Right lobe of liver (tissue), 6 donors: Measurements from ENCODE around the gene SHD. TPM values are rescaled to one million over a fixed set of nuclear protein-coding genes. Genes with fewer than 3 reads are reported as not detected.
"Not testable (repeated sequence)": the region's sequence is repeated elsewhere in the genome, so short reads cannot be mapped to it uniquely, and the experiment has no call there.

Source experiments
- ATAC-seq, 4 donors: fragments of 200-7000 bp; cut with Tn5 transposase; one replicate each; pipeline ENCODE4 v1.9.1; 2020; ENCODE audit warnings: mild to moderate bottlenecking in 4 of 4, moderate library complexity in 4 of 4
- DNase-seq, 3 donors: peaks; one replicate each; pipeline ENCODE4 v3.0.0-alpha.2; 2020
- H3K27ac ChIP-seq, 3 donors: fragments of 200-600 bp; one replicate each; pipeline ENCODE4 v1.8.0; 2022
- H3K27me3 ChIP-seq, 2 donors: fragments of 200-600 bp; one replicate each; pipeline ENCODE4 v1.8.0; 2022
- H3K36me3 ChIP-seq, 4 donors: fragments of 200-600 bp; sonication (generic) in 1 of 4; one replicate each; pipeline versions ENCODE4 v1.5.1 to v1.8.0; 2017 to 2022; ENCODE audit warnings: control low read depth in 1 of 4
- H3K4me1 ChIP-seq, 4 donors: fragments of 200-600 bp; sonication (generic) in 1 of 4; one replicate each; pipeline versions ENCODE4 v1.5.1 to v1.8.0; 2017 to 2022; ENCODE audit warnings: control low read depth in 1 of 4
- H3K4me3 ChIP-seq, 3 donors: fragments of 200-600 bp; one replicate each; pipeline ENCODE4 v1.8.0; 2022
- H3K9me3 ChIP-seq, 4 donors: fragments of 200-600 bp; sonication (generic) in 1 of 4; one replicate each; pipeline versions ENCODE4 v1.5.1 to v1.8.0; 2017 to 2022; ENCODE audit warnings: control low read depth in 1 of 4
- CTCF ChIP-seq, 4 donors: fragments of 200-600 bp in 3 of 4; fragments of 450-650 bp in 1 of 4; IDR thresholded peaks; one replicate each; pipeline versions ENCODE4 v1.5.1 to v1.8.0; 2016 to 2022; ENCODE audit warnings: antibody characterized with exemption in 4 of 4, mild to moderate bottlenecking in 2 of 4
- POLR2A ChIP-seq: fragments of 450-650 bp; IDR thresholded peaks from one replicate; pipeline ENCODE4 v1.6.1; 2017; ENCODE audit warnings: antibody characterized with exemption, mild to moderate bottlenecking
- WGBS: methylation state at CpG from one replicate; pipeline ENCODE4 v1.1.6; 2018; ENCODE audit warnings: low coverage, low lambda C conversion rate; ENCODE audit not compliant: insufficient coverage; ENCODE audit errors: missing lambda C conversion rate; 5-methylcytosine and 5-hydroxymethylcytosine counted together
- intact Hi-C, 2 donors: fragments of 100-400 bp; cut with DNase I; formaldehyde crosslinking; loops; one replicate each; pipeline versions ENCODE4 v1.11.2 to v1.14.1; 2022
- total RNA-seq, 6 experiments: library from RNA; depleted of rRNA in 2 of 6; stranded (reverse); fragments of >200 nt in 2 of 6; fragmentation: NEBNext Ultra II Directional in 3 of 6; extraction: Animal tissue kit (Norgen Biotek cat#: 25700) in 3 of 6; gene quantifications; one replicate each; pipeline versions ENCODE4 v1.1.0 to v1.2.4, GENCODE V29; 2016 to 2023
- donor health status: DM: no; HTN: yes; CAD: no.
- donor health status: DM: no; HTN: no; CAD: no.
- donor health status: DM: no; HTN: no; CAD: no.
- donor health status: DM: no; HTN: yes; CAD: no.
- donor health status: DM: no; HTN: yes; CAD: no.

The SHD gene
- total RNA-seq, 6 experiments from 2014 or later: 1.7 to 9.7 (median 6.4) TPM

DNA sequence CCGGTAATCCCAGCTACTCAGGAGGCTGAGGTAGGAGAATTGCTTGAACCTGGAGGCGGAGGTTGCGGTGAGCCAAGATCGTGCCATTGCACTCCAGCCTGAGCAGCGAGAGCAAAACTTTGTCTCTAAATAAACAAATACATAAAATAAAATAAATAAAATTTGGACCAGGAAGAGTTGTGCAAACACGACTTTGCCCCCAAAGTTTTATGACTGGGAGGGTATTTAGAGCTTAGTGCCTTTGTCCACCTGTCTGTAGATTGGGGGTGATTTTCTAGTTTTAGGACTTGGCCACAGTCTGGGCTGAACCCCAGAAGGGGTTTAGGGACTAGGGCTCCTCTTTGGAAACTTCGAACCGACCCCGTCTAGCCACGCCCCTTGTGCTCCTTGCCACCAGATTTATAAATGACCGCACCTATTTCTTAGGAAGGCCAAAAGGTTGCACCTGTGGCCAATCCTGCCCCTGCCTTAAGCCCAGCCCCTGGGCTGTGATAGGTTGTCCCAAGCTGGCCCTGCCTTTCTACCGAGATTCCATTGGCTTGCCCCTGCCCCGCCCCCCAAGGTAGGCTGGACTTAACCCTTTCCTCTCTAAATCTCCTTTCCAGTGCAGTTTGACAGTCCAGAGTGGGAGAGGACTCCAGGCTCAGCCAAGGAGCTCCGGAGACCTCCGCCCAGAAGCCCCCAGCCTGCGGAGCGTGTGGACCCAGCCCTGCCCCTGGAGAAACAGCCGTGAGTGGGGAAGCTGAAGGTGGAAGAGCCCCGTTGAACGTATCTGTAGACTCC, 5.3 kb downstream of the SHD start:
- H3K9me3 ChIP-seq: no peaks in the 10 kb centered on the region
- DNase-seq (peak; percentile 78 to 93 (median 87)), ATAC-seq (peak; percentile 98 to 99 (median 98))
- H3K4me3 ChIP-seq: peak overlapping the region; percentile 32 to 56 (median 55)
- intact Hi-C loops: no loop called here
- no peaks in the 10 kb centered on the region for H3K36me3 ChIP-seq
- H3K4me1 ChIP-seq: peaks cover 0 to 10% (median 4%) of the 10 kb centered on the region in 4 donors
- H3K27me3 ChIP-seq: no peaks in the 10 kb centered on the region
- H3K27ac ChIP-seq: peak overlapping the region in 2 of 3 donors; percentile 31 to 61
- WGBS: 15% methylated on average over 10 of the region's 20 CpGs
- TF ChIP-seq CTCF (IDR thresholded peaks at IDR 0.05) (no peak), POLR2A (no peak)

GRCh38 chr19:4284974-4285373, 5.9 kb downstream of the SHD start:
- DNase-seq (no peak), ATAC-seq (no peak)
- Histone ChIP-seq H3K4me1 (peaks cover 0 to 8% (median 3%) of the 10 kb centered on the region in 4 donors), H3K4me3 (peak overlapping the region; percentile 32 to 56 (median 55)), H3K36me3 (no peaks in the 10 kb centered on the region), H3K27me3 (no peaks in the 10 kb centered on the region), H3K9me3 (no peaks in the 10 kb centered on the region), H3K27ac (peak overlapping the region in 2 of 3 donors; percentile 31 to 61)
- 33% methylated on average over 4 of the region's 6 CpGs for WGBS
- intact Hi-C loops: no loop called here
- TF ChIP-seq POLR2A: no peak
- no peak for TF ChIP-seq CTCF (IDR thresholded peaks at IDR 0.05)

DNA sequence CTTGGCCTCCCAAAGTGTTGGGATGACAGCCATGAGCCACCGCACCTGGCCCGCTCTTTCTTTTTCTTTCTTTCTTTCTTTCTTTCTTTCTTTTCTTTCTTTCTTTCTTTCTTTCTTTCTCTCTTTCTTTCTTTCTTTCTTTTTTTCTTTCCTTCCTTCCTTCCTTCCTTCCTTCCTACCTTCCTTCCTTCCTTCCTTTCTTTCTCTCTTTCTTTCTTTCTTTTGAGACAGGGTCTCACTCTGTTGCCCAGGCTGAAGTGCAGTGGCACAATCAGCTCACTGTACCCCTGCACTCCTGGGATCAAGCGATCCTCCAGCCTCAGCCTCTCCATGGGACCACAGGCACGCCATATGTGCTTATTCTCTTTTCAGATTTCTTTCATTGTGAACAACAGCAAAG, 7.1 kb downstream of the SHD start:
- H3K27me3 ChIP-seq, H3K36me3 ChIP-seq, H3K4me3 ChIP-seq, DNase-seq, H3K9me3 ChIP-seq, intact Hi-C loops, H3K4me1 ChIP-seq, H3K27ac ChIP-seq, ATAC-seq: not testable (repeated sequence)
- WGBS: 90% methylated on average over 4 of the region's 4 CpGs

- WGBS: 85% methylated on average over 11 of the region's 16 CpGs
- H3K27me3 ChIP-seq: no peaks in the 10 kb centered on the region
- H3K27ac ChIP-seq: no peak overlapping the region
- peaks cover 0 to 8% (median 3%) of the 10 kb centered on the region in 4 donors for H3K4me1 ChIP-seq
- TF ChIP-seq POLR2A: no peak
- TF ChIP-seq CTCF (IDR thresholded peaks at IDR 0.05): no peak
- no peak overlapping the region for H3K4me3 ChIP-seq
- H3K9me3 ChIP-seq: no peaks in the 10 kb centered on the region
- intact Hi-C loops: no loop called here
- no peaks in the 10 kb centered on the region for H3K36me3 ChIP-seq
- DNase-seq (no peak), ATAC-seq (no peak)
These were observed 9.2 kb downstream of the SHD start for GRCh38 chr19:4288091-4288777.

GRCh38 chr19:4291184-4291732, 12.2 kb downstream of the SHD start:
- no peak for TF ChIP-seq POLR2A
- TF ChIP-seq CTCF (IDR thresholded peaks at IDR 0.05): no peak
- Histone ChIP-seq H3K4me3 (no peak overlapping the region), H3K27me3 (no peaks in the 10 kb centered on the region), H3K9me3 (no peaks in the 10 kb centered on the region), H3K27ac (no peak overlapping the region), H3K36me3 (no peaks in the 10 kb centered on the region), H3K4me1 (no peaks in the 10 kb centered on the region)
- DNase-seq (no peak), ATAC-seq (no peak)
- intact Hi-C loops: no loop called here
- WGBS: 88% methylated on average over 7 of the region's 8 CpGs
